ENCODE measurements around the gene TPPP2.

The TPPP2 gene

GRCh38 chr14:21072031-21072473 is 42.0 kb downstream of the TPPP2 start (continued):
- no peak for TF ChIP-seq REPIN1 (tag by site-specific recombination; IDR thresholded peaks at IDR 0.05; ENCODE audit: low read depth)
- TF ChIP-seq ZNF677 (tag by site-specific recombination; IDR thresholded peaks at IDR 0.05) = peak; percentile 87
- peak; percentile 82 for TF ChIP-seq EGR2 (tag by site-specific recombination; IDR thresholded peaks at IDR 0.05; ENCODE audit: low read depth)
- TF ChIP-seq ZNF24 (tag by site-specific recombination; IDR thresholded peaks at IDR 0.05) = no peak
- TF ChIP-seq INSM2 (tag by site-specific recombination; IDR thresholded peaks at IDR 0.05) = no peak
- peak; percentile 98 for TF ChIP-seq PRDM10 (tag by site-specific recombination; IDR thresholded peaks at IDR 0.05)

- TF ChIP-seq ZNF571 (tag by site-specific recombination; IDR thresholded peaks at IDR 0.05) = no peak
- no peak for TF ChIP-seq ZNF785 (tag by site-specific recombination; IDR thresholded peaks at IDR 0.05)
- TF ChIP-seq ZNF561 (tag by site-specific recombination; IDR thresholded peaks at IDR 0.05; ENCODE audit: borderline replicate concordance) = no peak
- TF ChIP-seq ZNF585B (tag by site-specific recombination; IDR thresholded peaks at IDR 0.05) = no peak
- TF ChIP-seq ZSCAN23 (tag by site-specific recombination; IDR thresholded peaks at IDR 0.05) = no peak
- no peak for TF ChIP-seq ZNF174 (tag by site-specific recombination; IDR thresholded peaks at IDR 0.05)
- no peak for TF ChIP-seq PRDM4 (tag by site-specific recombination; IDR thresholded peaks at IDR 0.05)
- TF ChIP-seq ZNF175 (tag by site-specific recombination; IDR thresholded peaks at IDR 0.05) = no peak
- TF ChIP-seq ZNF223 (tag by site-specific recombination; IDR thresholded peaks at IDR 0.05) = no peak
- TF ChIP-seq HOXA7 (CRISPR knock-in tag; IDR thresholded peaks at IDR 0.05; ENCODE audit: borderline replicate concordance) = no peak
- no peak for TF ChIP-seq ZNF24 (tag by site-specific recombination; IDR thresholded peaks at IDR 0.05)
- no peak for TF ChIP-seq ZNF544 (tag by site-specific recombination; IDR thresholded peaks at IDR 0.05)
- no peak for TF ChIP-seq ZSCAN5A (tag by site-specific recombination; IDR thresholded peaks at IDR 0.05)
- no peak for TF ChIP-seq ZNF350 (tag by site-specific recombination; IDR thresholded peaks at IDR 0.05)
- TF ChIP-seq ZNF830 (tag by site-specific recombination; IDR thresholded peaks at IDR 0.05; ENCODE audit: low read depth) = no peak
- TF ChIP-seq ZNF692 (tag by site-specific recombination; IDR thresholded peaks at IDR 0.05) = no peak
- POLR2A ChIA-PET = interaction anchor here (3.7 kb wide), 1 partner anchor 13 kb away, joined by 71 read pairs; no protein-coding TSS in a partner anchor
Observed at GRCh38 chr14:21072781-21073339, 42.8 kb downstream of the TPPP2 start.

More at GRCh38 chr14:21072781-21073339, 42.8 kb downstream of the TPPP2 start:
- CTCF ChIA-PET = interaction anchor here (1.0 to 4.3 kb wide), 4 partner anchors 20 to 102 kb away, joined by 3 to 64 read pairs (median 50); no protein-coding TSS in a partner anchor
- Histone ChIP-seq H3K9me3 (ENCODE audit: control insufficient read depth, insufficient read depth, low read depth, low read length) (no peaks in the 10 kb centered on the region), H3K4me1 (ENCODE audit: control insufficient read depth, insufficient read depth, low read length) (peaks cover 16% of the 10 kb centered on the region), H3K27ac (ENCODE audit: extremely low read depth, low read depth, low read length) (no peak overlapping the region), H3K4me3 (ENCODE audit: low read depth, low read length) (no peak overlapping the region), H3K36me3 (ENCODE audit: control insufficient read depth in 2 of 2, insufficient read depth in 1 of 2, low read length in 2 of 2) (peaks cover 0 to 47% of the 10 kb centered on the region in 2 experiments; a peak in 1 of 3 replicates)
